Heart right ventricle (tissue), 16 donors: ENCODE measurements around the gene MUC4. TPM values are rescaled to one million over a fixed set of nuclear protein-coding genes. Genes with fewer than 3 reads are reported as not detected.
A peak's percentile ranks its signal among the peaks of the same experiment; 100 is the strongest.

Experiments
- ATAC-seq, 8 donors: fragments of 200-7000 bp; cut with Tn5 transposase; one replicate each; pipeline ENCODE4 v1.9.1; 2020; ENCODE audit warnings: mild to moderate bottlenecking in 8 of 8, moderate library complexity in 8 of 8, moderate number of reproducible peaks in 1 of 8
- DNase-seq, 2 donors: peaks; one replicate each; pipeline ENCODE4 v3.0.0-alpha.2; 2020
- H3K27ac ChIP-seq, 10 donors: fragments of 200-600 bp; sonication (generic) in 2 of 10; one replicate each; pipeline versions ENCODE4 v1.5.0 to v1.8.0; 2020 to 2022; ENCODE audit warnings: mild to moderate bottlenecking in 3 of 10
- H3K27me3 ChIP-seq, 7 donors: fragments of 200-600 bp; one replicate each; pipeline ENCODE4 v1.8.0; 2021 to 2022; ENCODE audit warnings: mild to moderate bottlenecking in 2 of 7
- H3K36me3 ChIP-seq, 9 donors: fragments of 200-600 bp; sonication (generic) in 1 of 9; one replicate each; pipeline versions ENCODE4 v1.5.0 to v1.8.0; 2020 to 2022; ENCODE audit warnings: mild to moderate bottlenecking in 2 of 9
- H3K4me1 ChIP-seq, 9 donors: fragments of 200-600 bp; sonication (generic) in 1 of 9; one replicate each; pipeline versions ENCODE4 v1.5.0 to v1.8.0; 2020 to 2022; ENCODE audit warnings: mild to moderate bottlenecking in 4 of 9
- H3K4me3 ChIP-seq, 10 donors: fragments of 200-600 bp; sonication (generic) in 2 of 10; one replicate each; pipeline versions ENCODE4 v1.5.0 to v1.8.0; 2020 to 2022; ENCODE audit warnings: mild to moderate bottlenecking in 7 of 10, moderate library complexity in 2 of 10
- H3K9me3 ChIP-seq, 11 donors: fragments of 200-600 bp in 10 of 11; sonication (generic) in 2 of 11; one replicate each; pipeline versions ENCODE4 v1.5.0 to v1.8.0; 2013 to 2022; ENCODE audit warnings: mild to moderate bottlenecking in 2 of 11, control low read depth in 1 of 11, moderate library complexity in 1 of 11
- CTCF ChIP-seq, 9 donors: fragments of 200-600 bp; sonication (generic) in 2 of 9; IDR thresholded peaks; one replicate each; pipeline versions ENCODE4 v1.5.0 to v1.8.0; 2021 to 2022; ENCODE audit warnings: antibody characterized with exemption in 9 of 9, mild to moderate bottlenecking in 5 of 9, moderate library complexity in 1 of 9
- WGBS, 2 donors: extraction: QIAGEN DNeasy Blood & Tissue Kit; methylation state at CpG; one replicate each; pipeline ENCODE4 v1.1.7; 2013; ENCODE audit warnings: inconsistent platforms in 1 of 2; 5-methylcytosine and 5-hydroxymethylcytosine counted together
- intact Hi-C, 10 donors: fragments of 100-400 bp; cut with DNase I; formaldehyde crosslinking; loops; one replicate each; pipeline versions ENCODE4 v1.11.1 to v1.14.2; 2022
- polyA plus RNA-seq, 2 donors: library from polyadenylated mRNA; stranded (reverse); fragments of 200-250 nt; gene quantifications; one replicate each; pipeline ENCODE4 v1.2.3, GENCODE V29; 2013
- total RNA-seq, 10 donors: library from RNA; stranded (reverse); fragmentation: NEBNext Ultra II Directional in 3 of 10; extraction: Animal tissue kit (Norgen Biotek cat#: 25700) in 3 of 10; gene quantifications; one replicate each; pipeline versions ENCODE4 v1.2.1 to v1.2.4, GENCODE V29; 2021 to 2023
- donor health status: Arrhythmogenic right ventricular cardiomyopathy.
- donor health status: ischemic (EF 13 %, LVEDD 7.1; RV severe dilation, severe dysfunction).
- donor health status: healthy with polysubstance abuse.
- donor health status: DM: no; HTN: yes; CAD: no.
- donor health status: DM: no; HTN: no; CAD: no.
- donor health status: ischemic (EF 25% LVEDD 6.9; RV normal size, moderate dysfunction).
- donor health status: ischemic (EF 25% LVEDD 5.7; RV mildly dilated, moderate dysfunction).
- donor health status: healthy.
- donor health status: DM: yes; HTN: yes; CAD: no.
- donor health status: Ischemic cardiomyopathy.
- donor health status: ischemic (EF 35%, LVEDD 5.7; RV mildly dilated, moderate dysfunction).
- donor health status: nonischemic (EF 11% LVEDD 7.7; RV severe dilation, severe dysfunction).
- donor health status: DM: yes; HTN: yes; CAD: no.
- donor health status: PGD.
- donor health status: ischemic (EF 29% LVEDD 5.4; RV normal size, mild dysfunction).
- donor health status: nonischemic (EF 23%, LVEDD 6.1; RV moderate dilation, normal function).

Gene MUC4
- total and polyA plus RNA-seq, 12 donors: 0.01 TPM; not detected in 11

GRCh38 chr3:195854628-195855294 lies 43.0 kb upstream of the MUC4 start:
- Histone ChIP-seq H3K36me3 (no peaks in the 10 kb centered on the region), H3K4me3 (no peak overlapping the region), H3K9me3 (no peaks in the 10 kb centered on the region), H3K4me1 (peaks cover 0 to 13% (median 3%) of the 10 kb centered on the region in 9 donors), H3K27me3 (peaks cover 0 to 5% (median 0%) of the 10 kb centered on the region in 7 donors), H3K27ac (no peak overlapping the region)
- TF ChIP-seq CTCF (IDR thresholded peaks at IDR 0.05): no peak
- intact Hi-C loops: loop anchor here in 3 of 10 donors (5.0 kb wide), 3 partner anchors 38 to 663 kb away; partner anchors contain the start of gene SMCO1 (in 1 of the 3)
- WGBS, 2 donors: 63 to 66% methylated on average over 9 of the region's 9 CpGs
- ATAC-seq (no peak), DNase-seq (no peak)

GRCh38 chr3:195853996-195854395 lies 42.3 kb upstream of the MUC4 start:
- TF ChIP-seq CTCF (IDR thresholded peaks at IDR 0.05): no peak
- H3K4me1 ChIP-seq: peaks cover 0 to 9% (median 0%) of the 10 kb centered on the region in 9 donors
- intact Hi-C loops: loop anchor here in 1 of 10 donors (5.0 kb wide), 1 partner anchor 663 kb away; the partner anchor contains the start of gene SMCO1
- H3K4me3 ChIP-seq: no peak overlapping the region
- H3K27ac ChIP-seq: no peak overlapping the region
- no peaks in the 10 kb centered on the region for H3K9me3 ChIP-seq
- no peak for ATAC-seq
- DNase-seq: no peak
- peaks cover 0 to 5% (median 0%) of the 10 kb centered on the region in 7 donors for H3K27me3 ChIP-seq
- WGBS, 2 donors: 73 to 81% methylated on average over 14 of the region's 14 CpGs
- H3K36me3 ChIP-seq: no peaks in the 10 kb centered on the region

- H3K4me3 ChIP-seq: no peak overlapping the region
- intact Hi-C loops: loop anchor here in 1 of 10 donors (5.0 kb wide), 1 partner anchor 664 kb away; the partner anchor contains the start of gene SMCO1
- TF ChIP-seq CTCF (IDR thresholded peaks at IDR 0.05): no peak
- no peaks in the 10 kb centered on the region for H3K9me3 ChIP-seq
- no peaks in the 10 kb centered on the region for H3K36me3 ChIP-seq
- peaks cover 0 to 5% (median 0%) of the 10 kb centered on the region in 7 donors for H3K27me3 ChIP-seq
- peaks cover 0 to 9% (median 0%) of the 10 kb centered on the region in 9 donors for H3K4me1 ChIP-seq
- H3K27ac ChIP-seq: no peak overlapping the region
- DNase-seq: no peak
- 95 to 96% methylated on average over 20 of the region's 20 CpGs for whole genome bisulfite sequencing, 2 donors
- ATAC-seq: no peak
These were observed 41.3 kb upstream of the MUC4 start for GRCh38 chr3:195853036-195853435.

- 20 to 22% methylated on average over 31 of the region's 31 CpGs for WGBS, 2 donors
- Histone ChIP-seq H3K27me3 (peaks cover 0 to 5% (median 0%) of the 10 kb centered on the region in 7 donors), H3K4me1 (peaks cover 0 to 9% (median 0%) of the 10 kb centered on the region in 9 donors), H3K36me3 (no peaks in the 10 kb centered on the region), H3K9me3 (no peaks in the 10 kb centered on the region), H3K4me3 (no peak overlapping the region), H3K27ac (no peak overlapping the region)
- intact Hi-C loops: loop anchor here in 1 of 10 donors (5.0 kb wide), 1 partner anchor 666 kb away; the partner anchor contains the start of gene SMCO1
- DNase-seq: peak; percentile 66 to 88
- peak; percentile 83 to 93 (median 88) for ATAC-seq
- peak; percentile 98 to 100 (median 100) for TF ChIP-seq CTCF (IDR thresholded peaks at IDR 0.05)
These were observed 39.3 kb upstream of the MUC4 start for GRCh38 chr3:195850857-195851543.
